Heart left ventricle (tissue), 16 donors: ENCODE measurements around the gene HCAR1. TPM values are rescaled to one million over a fixed set of nuclear protein-coding genes. Genes with fewer than 3 reads are reported as not detected.

ENCODE experiments used
- ATAC-seq, 4 donors: fragments of 200-7000 bp; cut with Tn5 transposase; one replicate each; pipeline ENCODE4 v1.9.1; 2020 to 2022; ENCODE audit warnings: moderate library complexity in 4 of 4, mild to moderate bottlenecking in 3 of 4, moderate number of reproducible peaks in 1 of 4
- DNase-seq, 5 donors: peaks; one replicate each; pipeline ENCODE4 v3.0.0-alpha.2; 2020
- H3K27ac ChIP-seq, 12 donors: fragments of 200-600 bp; sonication (generic) in 4 of 12; one replicate each; pipeline versions ENCODE4 v1.5.0 to v1.8.0; 2016 to 2022; ENCODE audit warnings: mild to moderate bottlenecking in 2 of 12
- H3K27me3 ChIP-seq, 9 donors: fragments of 200-600 bp; sonication (generic) in 2 of 9; one replicate each; pipeline versions ENCODE4 v1.5.1 to v1.8.0; 2016 to 2022; ENCODE audit warnings: mild to moderate bottlenecking in 3 of 9
- H3K36me3 ChIP-seq, 9 donors: fragments of 200-600 bp; sonication (generic) in 2 of 9; one replicate each; pipeline versions ENCODE4 v1.5.0 to v1.8.0; 2018 to 2022; ENCODE audit warnings: mild to moderate bottlenecking in 2 of 9
- H3K4me1 ChIP-seq, 12 donors: fragments of 200-600 bp; sonication (generic) in 4 of 12; one replicate each; pipeline versions ENCODE4 v1.5.0 to v1.8.0; 2016 to 2022; ENCODE audit warnings: mild to moderate bottlenecking in 3 of 12
- H3K4me3 ChIP-seq, 12 donors: fragments of 200-600 bp; sonication (generic) in 4 of 12; one replicate each; pipeline versions ENCODE4 v1.5.0 to v1.8.0; 2017 to 2022; ENCODE audit warnings: mild to moderate bottlenecking in 9 of 12, moderate library complexity in 4 of 12
- H3K9me3 ChIP-seq, 12 donors: fragments of 200-600 bp; sonication (generic) in 4 of 12; one replicate each; pipeline versions ENCODE4 v1.5.0 to v1.8.0; 2016 to 2022; ENCODE audit warnings: mild to moderate bottlenecking in 1 of 12
- CTCF ChIP-seq, 12 donors: fragments of 200-600 bp; sonication (generic) in 4 of 12; IDR thresholded peaks; one replicate each; pipeline versions ENCODE4 v1.5.0 to v1.8.0; 2018 to 2022; ENCODE audit warnings: antibody characterized with exemption in 12 of 12, mild to moderate bottlenecking in 5 of 12
- POLR2A ChIP-seq, 2 donors: fragments of 450-650 bp; IDR thresholded peaks; one replicate each; pipeline ENCODE4 v1.6.1; 2017; ENCODE audit warnings: antibody characterized with exemption in 2 of 2, mild to moderate bottlenecking in 2 of 2, moderate library complexity in 2 of 2
- WGBS, 4 donors: extraction: QIAGEN DNeasy Blood & Tissue Kit in 2 of 4; methylation state at CpG; one replicate each; pipeline versions ENCODE4 v1.1.5 to v1.1.7; 2013 to 2018; 5-methylcytosine and 5-hydroxymethylcytosine counted together
- intact Hi-C, 10 donors: fragments of 100-400 bp; cut with DNase I; formaldehyde crosslinking; loops; one replicate each; pipeline versions ENCODE4 v1.11.1 to v1.14.2; 2022
- polyA plus RNA-seq, 2 donors: library from polyadenylated mRNA; stranded (reverse); fragments of 200-250 nt; gene quantifications; one replicate each; pipeline ENCODE4 v1.2.3, GENCODE V29; 2013
- total RNA-seq, 9 donors: library from RNA; depleted of rRNA in 2 of 9; stranded (reverse); fragments of >200 nt in 2 of 9; fragmentation: NEBNext Ultra II Directional in 3 of 9; extraction: Animal tissue kit (Norgen Biotek cat#: 25700) in 3 of 9; gene quantifications; one replicate each; pipeline versions ENCODE4 v1.1.0 to v1.2.4, GENCODE V29; 2016 to 2023
- donor health status: ischemic (EF 13 %, LVEDD 7.1; RV severe dilation, severe dysfunction).
- donor health status: healthy with polysubstance abuse.
- donor health status: DM: no; HTN: yes; CAD: no.
- donor health status: DM: no; HTN: no; CAD: no.
- donor health status: ischemic (EF 25% LVEDD 6.9; RV normal size, moderate dysfunction).
- donor health status: ischemic (EF 25% LVEDD 5.7; RV mildly dilated, moderate dysfunction).
- donor health status: healthy.
- donor health status: DM: yes; HTN: yes; CAD: no.
- donor health status: ischemic (EF 35%, LVEDD 5.7; RV mildly dilated, moderate dysfunction).
- donor health status: nonischemic (EF 11% LVEDD 7.7; RV severe dilation, severe dysfunction).
- donor health status: DM: yes; HTN: yes; CAD: no.
- donor health status: PGD.
- donor health status: ischemic (EF 29% LVEDD 5.4; RV normal size, mild dysfunction).
- donor health status: nonischemic (EF 23%, LVEDD 6.1; RV moderate dilation, normal function).

HCAR1 gene
- total and polyA plus RNA-seq, 11 donors: 0.08 to 1.4 (median 0.22) TPM; not detected in 6

GRCh38 chr12:122691566-122691965 is 39.1 kb downstream of the HCAR1 start:
- intact Hi-C loops: no loop called here
- Histone ChIP-seq H3K36me3 (no peaks in the 10 kb centered on the region), H3K4me1 (no peaks in the 10 kb centered on the region), H3K9me3 (no peaks in the 10 kb centered on the region), H3K4me3 (no peak overlapping the region), H3K27me3 (no peaks in the 10 kb centered on the region), H3K27ac (no peak overlapping the region)
- ATAC-seq: no peak
- no peak for TF ChIP-seq POLR2A (IDR thresholded peaks at IDR 0.05)
- TF ChIP-seq CTCF (IDR thresholded peaks at IDR 0.05): no peak
- 78 to 94% (median 84%) methylated on average over 3 of the region's 3 CpGs for WGBS, 4 donors
- DNase-seq: no peak

GRCh38 chr12:122688291-122688690 is 42.4 kb downstream of the HCAR1 start:
- Histone ChIP-seq H3K9me3 (no peaks in the 10 kb centered on the region), H3K27me3 (no peaks in the 10 kb centered on the region), H3K4me3 (no peak overlapping the region), H3K4me1 (no peaks in the 10 kb centered on the region), H3K27ac (no peak overlapping the region), H3K36me3 (no peaks in the 10 kb centered on the region)
- no peak for ATAC-seq
- DNase-seq: no peak
- TF ChIP-seq CTCF (IDR thresholded peaks at IDR 0.05) (no peak), POLR2A (IDR thresholded peaks at IDR 0.05) (no peak)
- WGBS, 4 donors: 92 to 100% (median 94%) methylated on average over 3 of the region's 3 CpGs
- intact Hi-C loops: no loop called here

- Histone ChIP-seq H3K4me1 (no peaks in the 10 kb centered on the region), H3K4me3 (no peak overlapping the region), H3K27ac (no peak overlapping the region), H3K9me3 (no peaks in the 10 kb centered on the region), H3K36me3 (no peaks in the 10 kb centered on the region), H3K27me3 (no peaks in the 10 kb centered on the region)
- DNase-seq: no peak
- ATAC-seq: no peak
- WGBS, 4 donors: 29 to 38% (median 35%) methylated on average over 5 of the region's 5 CpGs
- intact Hi-C loops: no loop called here
- TF ChIP-seq POLR2A (IDR thresholded peaks at IDR 0.05): no peak
- no peak for TF ChIP-seq CTCF (IDR thresholded peaks at IDR 0.05)
Measured at GRCh38 chr12:122687086-122687485, 43.6 kb downstream of the HCAR1 start.

GRCh38 chr12:122686538-122686937 is 44.1 kb downstream of the HCAR1 start:
- Histone ChIP-seq H3K9me3 (no peaks in the 10 kb centered on the region), H3K36me3 (no peaks in the 10 kb centered on the region), H3K4me3 (no peak overlapping the region), H3K27ac (no peak overlapping the region), H3K4me1 (no peaks in the 10 kb centered on the region), H3K27me3 (no peaks in the 10 kb centered on the region)
- 75 to 88% (median 86%) methylated on average over 3 of the region's 3 CpGs for WGBS, 4 donors
- TF ChIP-seq POLR2A (IDR thresholded peaks at IDR 0.05): no peak
- no peak for TF ChIP-seq CTCF (IDR thresholded peaks at IDR 0.05)
- DNase-seq (no peak), ATAC-seq (no peak)
- intact Hi-C loops: no loop called here
